Liver (tissue), 9 donors: ENCODE measurements around the gene EAF1. TPM values are rescaled to one million over a fixed set of nuclear protein-coding genes. Genes with fewer than 3 reads are reported as not detected.
A peak's percentile ranks its signal among the peaks of the same experiment; 100 is the strongest.
"Not testable (repeated sequence)": the region's sequence is repeated elsewhere in the genome, so short reads cannot be mapped to it uniquely, and the experiment has no call there.

Experiments used
- DNase-seq: peaks from one replicate; pipeline ENCODE4 v3.0.0-alpha.2; 2017; ENCODE audit warnings: low spot score
- H3K27ac ChIP-seq, 2 donors: one replicate each; pipeline ENCODE4 v1.7.0; 2013; ENCODE audit warnings: inconsistent platforms in 2 of 2, low read length in 2 of 2, control low read depth in 1 of 2, low read depth in 1 of 2, mild to moderate bottlenecking in 1 of 2
- H3K27me3 ChIP-seq, 4 donors: one replicate each; pipeline versions ENCODE4 v1.6.1 to v1.7.0; 2013; ENCODE audit warnings: low read length in 3 of 4, inconsistent platforms in 1 of 4, mild to moderate bottlenecking in 1 of 4, moderate library complexity in 1 of 4; ENCODE audit not compliant: control insufficient read depth in 4 of 4, insufficient read depth in 4 of 4
- H3K36me3 ChIP-seq, 4 donors: one replicate each; pipeline versions ENCODE4 v1.6.1 to v1.7.0; 2013; ENCODE audit warnings: low read length in 3 of 4, mild to moderate bottlenecking in 3 of 4, low read depth in 1 of 4, moderate library complexity in 1 of 4; ENCODE audit not compliant: control insufficient read depth in 4 of 4, insufficient read depth in 3 of 4
- H3K4me1 ChIP-seq, 4 donors: one replicate each; pipeline versions ENCODE4 v1.6.1 to v1.7.0; 2013; ENCODE audit warnings: low read length in 3 of 4, mild to moderate bottlenecking in 3 of 4, moderate library complexity in 1 of 4; ENCODE audit not compliant: control insufficient read depth in 4 of 4, insufficient read depth in 4 of 4
- H3K4me3 ChIP-seq, 3 donors: one replicate each; pipeline versions ENCODE4 v1.6.1 to v1.7.0; 2013; ENCODE audit warnings: low read length in 3 of 3, control low read depth in 1 of 3, low read depth in 1 of 3, mild to moderate bottlenecking in 1 of 3
- H3K9ac ChIP-seq, 2 donors: one replicate each; pipeline ENCODE4 v1.7.0; 2013; ENCODE audit warnings: low read length in 2 of 2, mild to moderate bottlenecking in 2 of 2, moderate library complexity in 2 of 2, control low read depth in 1 of 2, low read depth in 1 of 2
- H3K9me3 ChIP-seq, 4 donors: one replicate each; pipeline versions ENCODE4 v1.6.1 to v1.7.0; 2013; ENCODE audit warnings: low read length in 3 of 4; ENCODE audit not compliant: control insufficient read depth in 4 of 4
- CTCF ChIP-seq: fragments of 150-350 bp; IDR thresholded peaks from 2 replicates; pipeline ENCODE4 v1.5.1; 2017; ENCODE audit warnings: improper control_type of control experiment, low read depth, low read length; ENCODE audit not compliant: missing input control
- WGBS: extraction: QIAGEN DNeasy Blood & Tissue Kit; methylation state at CpG from one replicate; pipeline ENCODE4 v1.1.7; 2013; 5-methylcytosine and 5-hydroxymethylcytosine counted together
- polyA plus RNA-seq, 2 donors: library from polyadenylated mRNA; stranded (reverse) in 1 of 2; unstranded in 1 of 2; fragments of 200-250 nt in 1 of 2; fragments of >200 nt in 1 of 2; fragmentation: Nextera tagmentation in 1 of 2; extraction: Ambion mirVana in 1 of 2; gene quantifications; one replicate each; pipeline versions ENCODE4 v1.2.1 to v1.2.3, GENCODE V29; 2013 to 2015
- total RNA-seq, 2 donors: library from RNA; depleted of rRNA; stranded (reverse); fragments of >200 nt; gene quantifications; one replicate each; pipeline ENCODE4 v1.2.3, GENCODE V29; 2014
- TF ChIP-seq, protein P1 (sequence below): IDR thresholded peaks from 2 replicates; pipeline ENCODE4 v1.6.1; 2016; ENCODE audit warnings: antibody characterized with exemption, mild to moderate bottlenecking
- donor health status: healthy.
- donor health status: healthy.
- donor health status: healthy.
- donor health status: healthy.
- donor health status: healthy.

EAF1 gene
- total and polyA plus RNA-seq, 4 donors: 4.6 to 15.0 (median 11.4) TPM

DNA sequence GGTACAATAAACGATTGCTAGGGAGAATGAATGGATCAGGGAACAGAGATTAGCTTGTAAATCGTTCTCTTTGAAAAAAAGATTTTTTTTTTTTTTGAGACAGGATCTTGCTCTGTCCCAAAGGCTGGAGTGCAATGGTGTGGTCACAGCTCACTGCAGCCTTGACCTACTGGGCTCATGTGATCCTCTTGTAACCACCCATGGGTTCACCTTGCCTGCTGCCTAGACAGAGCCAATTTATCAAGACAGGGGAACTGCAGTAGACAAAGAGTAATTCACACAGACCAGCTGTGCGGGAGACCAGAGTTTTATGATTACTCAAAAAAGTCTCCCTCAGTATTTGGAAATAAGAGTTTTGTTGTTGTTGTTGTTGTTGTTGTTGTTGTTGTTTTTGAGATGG is 39.7 kb upstream of the EAF1 start:
- no peaks in the 10 kb centered on the region for H3K9me3 ChIP-seq
- DNase-seq: no peak
- H3K4me3 ChIP-seq: no peak overlapping the region
- H3K27me3 ChIP-seq: no peaks in the 10 kb centered on the region
- 85% methylated on average over 3 of the region's 3 CpGs for WGBS
- peak overlapping the region in 1 of 2 donors; percentile 50 for H3K27ac ChIP-seq
- H3K4me1 ChIP-seq: peaks cover 1 to 25% (median 12%) of the 10 kb centered on the region in 4 donors
- H3K9ac ChIP-seq: no peak overlapping the region
- TF ChIP-seq, protein P1, sequence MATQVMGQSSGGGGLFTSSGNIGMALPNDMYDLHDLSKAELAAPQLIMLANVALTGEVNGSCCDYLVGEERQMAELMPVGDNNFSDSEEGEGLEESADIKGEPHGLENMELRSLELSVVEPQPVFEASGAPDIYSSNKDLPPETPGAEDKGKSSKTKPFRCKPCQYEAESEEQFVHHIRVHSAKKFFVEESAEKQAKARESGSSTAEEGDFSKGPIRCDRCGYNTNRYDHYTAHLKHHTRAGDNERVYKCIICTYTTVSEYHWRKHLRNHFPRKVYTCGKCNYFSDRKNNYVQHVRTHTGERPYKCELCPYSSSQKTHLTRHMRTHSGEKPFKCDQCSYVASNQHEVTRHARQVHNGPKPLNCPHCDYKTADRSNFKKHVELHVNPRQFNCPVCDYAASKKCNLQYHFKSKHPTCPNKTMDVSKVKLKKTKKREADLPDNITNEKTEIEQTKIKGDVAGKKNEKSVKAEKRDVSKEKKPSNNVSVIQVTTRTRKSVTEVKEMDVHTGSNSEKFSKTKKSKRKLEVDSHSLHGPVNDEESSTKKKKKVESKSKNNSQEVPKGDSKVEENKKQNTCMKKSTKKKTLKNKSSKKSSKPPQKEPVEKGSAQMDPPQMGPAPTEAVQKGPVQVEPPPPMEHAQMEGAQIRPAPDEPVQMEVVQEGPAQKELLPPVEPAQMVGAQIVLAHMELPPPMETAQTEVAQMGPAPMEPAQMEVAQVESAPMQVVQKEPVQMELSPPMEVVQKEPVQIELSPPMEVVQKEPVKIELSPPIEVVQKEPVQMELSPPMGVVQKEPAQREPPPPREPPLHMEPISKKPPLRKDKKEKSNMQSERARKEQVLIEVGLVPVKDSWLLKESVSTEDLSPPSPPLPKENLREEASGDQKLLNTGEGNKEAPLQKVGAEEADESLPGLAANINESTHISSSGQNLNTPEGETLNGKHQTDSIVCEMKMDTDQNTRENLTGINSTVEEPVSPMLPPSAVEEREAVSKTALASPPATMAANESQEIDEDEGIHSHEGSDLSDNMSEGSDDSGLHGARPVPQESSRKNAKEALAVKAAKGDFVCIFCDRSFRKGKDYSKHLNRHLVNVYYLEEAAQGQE: no peak
- no peak for TF ChIP-seq CTCF
- no peaks in the 10 kb centered on the region for H3K36me3 ChIP-seq

- 95% methylated on average over 3 of the region's 3 CpGs for WGBS
- peaks cover 1 to 25% (median 12%) of the 10 kb centered on the region in 4 donors for H3K4me1 ChIP-seq
- not testable (repeated sequence) for H3K36me3 ChIP-seq, H3K9me3 ChIP-seq, H3K27me3 ChIP-seq, H3K27ac ChIP-seq, H3K4me3 ChIP-seq, H3K9ac ChIP-seq, DNase-seq
Observed at GRCh38 chr3:15388335-15388734, 39.1 kb upstream of the EAF1 start.

- H3K4me3 ChIP-seq: no peak overlapping the region
- no peaks in the 10 kb centered on the region for H3K27me3 ChIP-seq
- H3K9ac ChIP-seq: no peak overlapping the region
- WGBS: 77% methylated on average over 6 of the region's 6 CpGs
- H3K4me1 ChIP-seq: peaks cover 1 to 19% (median 11%) of the 10 kb centered on the region in 4 donors
- no peak for DNase-seq
- H3K36me3 ChIP-seq: no peaks in the 10 kb centered on the region
- H3K27ac ChIP-seq: no peak overlapping the region
- TF ChIP-seq, protein P1: no peak
- H3K9me3 ChIP-seq: no peaks in the 10 kb centered on the region
Observed at GRCh38 chr3:15390460-15390859, 36.9 kb upstream of the EAF1 start.
